Nephron (organoid): ENCODE data around the gene EFEMP1.

ENCODE experiments used
- H3K27ac Mint-ChIP-seq, 3 experiments: 2 replicates each; pipeline ENCODE4 v1.8.0; 2020; ENCODE audit warnings: mixed read lengths in 3 of 3, mild to moderate bottlenecking in 2 of 3, moderate library complexity in 1 of 3
- H3K27me3 Mint-ChIP-seq: 2 replicates; pipeline ENCODE4 v1.8.0; 2021; ENCODE audit warnings: low read depth, mild to moderate bottlenecking, moderate library complexity, mixed read lengths
- H3K36me3 Mint-ChIP-seq: 2 replicates; pipeline ENCODE4 v1.8.0; 2020; ENCODE audit warnings: low read depth, mixed read lengths
- H3K4me1 Mint-ChIP-seq: 2 replicates; pipeline ENCODE4 v1.8.0; 2020; ENCODE audit warnings: mixed read lengths
- H3K4me3 Mint-ChIP-seq, 3 experiments: 2 replicates each; pipeline ENCODE4 v1.8.0; 2020; ENCODE audit warnings: mild to moderate bottlenecking in 3 of 3, mixed read lengths in 3 of 3, moderate library complexity in 2 of 3
- H3K9me3 Mint-ChIP-seq: 2 replicates; pipeline ENCODE4 v1.8.0; 2020; ENCODE audit warnings: mixed read lengths
- TF ChIP-seq, protein P1 (sequence below), 3 experiments: fragments of 200-600 bp; sonication (generic); IDR thresholded peaks; one replicate each; pipeline ENCODE4 v1.5.0; 2021; ENCODE audit warnings: antibody characterized with exemption in 3 of 3; ENCODE audit not compliant: unreplicated experiment in 3 of 3

EFEMP1 gene

GRCh38 chr2:55864351-55865084 is 59.1 kb downstream of the EFEMP1 start:
- Mint-ChIP-seq H3K4me1 (peaks cover 5% of the 10 kb centered on the region), H3K36me3 (peaks cover 10% of the 10 kb centered on the region), H3K27me3 (no peaks in the 10 kb centered on the region), H3K9me3 (no peaks in the 10 kb centered on the region), H3K4me3 (no peak overlapping the region), H3K27ac (peak overlapping the region in 1 of 3 experiments; percentile 35)
- TF ChIP-seq, protein P1, sequence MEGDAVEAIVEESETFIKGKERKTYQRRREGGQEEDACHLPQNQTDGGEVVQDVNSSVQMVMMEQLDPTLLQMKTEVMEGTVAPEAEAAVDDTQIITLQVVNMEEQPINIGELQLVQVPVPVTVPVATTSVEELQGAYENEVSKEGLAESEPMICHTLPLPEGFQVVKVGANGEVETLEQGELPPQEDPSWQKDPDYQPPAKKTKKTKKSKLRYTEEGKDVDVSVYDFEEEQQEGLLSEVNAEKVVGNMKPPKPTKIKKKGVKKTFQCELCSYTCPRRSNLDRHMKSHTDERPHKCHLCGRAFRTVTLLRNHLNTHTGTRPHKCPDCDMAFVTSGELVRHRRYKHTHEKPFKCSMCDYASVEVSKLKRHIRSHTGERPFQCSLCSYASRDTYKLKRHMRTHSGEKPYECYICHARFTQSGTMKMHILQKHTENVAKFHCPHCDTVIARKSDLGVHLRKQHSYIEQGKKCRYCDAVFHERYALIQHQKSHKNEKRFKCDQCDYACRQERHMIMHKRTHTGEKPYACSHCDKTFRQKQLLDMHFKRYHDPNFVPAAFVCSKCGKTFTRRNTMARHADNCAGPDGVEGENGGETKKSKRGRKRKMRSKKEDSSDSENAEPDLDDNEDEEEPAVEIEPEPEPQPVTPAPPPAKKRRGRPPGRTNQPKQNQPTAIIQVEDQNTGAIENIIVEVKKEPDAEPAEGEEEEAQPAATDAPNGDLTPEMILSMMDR (IDR thresholded peaks at IDR 0.05; ENCODE audit: unreplicated experiment in 3 of 3): no peak

GRCh38 chr2:55862673-55863390 is 60.8 kb downstream of the EFEMP1 start:
- no peak overlapping the region for H3K27ac Mint-ChIP-seq
- no peaks in the 10 kb centered on the region for H3K27me3 Mint-ChIP-seq
- H3K36me3 Mint-ChIP-seq: peaks cover 5% of the 10 kb centered on the region
- no peaks in the 10 kb centered on the region for H3K9me3 Mint-ChIP-seq
- TF ChIP-seq, protein P1 (IDR thresholded peaks at IDR 0.05; ENCODE audit: unreplicated experiment in 3 of 3): no peak
- H3K4me1 Mint-ChIP-seq: peaks cover 5% of the 10 kb centered on the region
- no peak overlapping the region for H3K4me3 Mint-ChIP-seq

GRCh38 chr2:55862246-55862645 is 61.3 kb downstream of the EFEMP1 start:
- H3K27ac Mint-ChIP-seq: no peak overlapping the region
- TF ChIP-seq, protein P1 (IDR thresholded peaks at IDR 0.05; ENCODE audit: unreplicated experiment in 3 of 3): no peak
- H3K9me3 Mint-ChIP-seq: no peaks in the 10 kb centered on the region
- H3K4me3 Mint-ChIP-seq: no peak overlapping the region
- H3K36me3 Mint-ChIP-seq: no peaks in the 10 kb centered on the region
- no peaks in the 10 kb centered on the region for H3K27me3 Mint-ChIP-seq
- H3K4me1 Mint-ChIP-seq: peaks cover 5% of the 10 kb centered on the region

DNA sequence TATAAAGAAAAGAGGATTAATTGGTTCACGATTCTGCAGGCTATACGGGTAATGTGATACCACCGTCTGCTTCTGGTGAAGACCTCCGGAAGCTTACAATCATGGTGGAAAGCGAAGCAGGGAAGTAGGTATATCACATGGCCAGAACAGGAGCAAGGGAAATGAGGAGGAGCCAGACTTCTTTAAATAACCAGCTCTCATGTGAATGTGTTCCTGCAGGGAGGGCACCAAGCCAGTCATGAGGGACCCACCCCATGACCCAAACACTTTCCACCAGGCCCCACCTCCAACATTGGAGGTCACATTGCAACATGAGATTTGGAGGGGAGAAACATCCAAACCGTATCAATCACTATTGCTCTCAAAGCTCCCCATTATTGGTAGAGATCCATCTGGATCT is 61.8 kb downstream of the EFEMP1 start:
- H3K4me1 Mint-ChIP-seq: peaks cover 5% of the 10 kb centered on the region
- H3K4me3 Mint-ChIP-seq: no peak overlapping the region
- no peaks in the 10 kb centered on the region for H3K9me3 Mint-ChIP-seq

GRCh38 chr2:55860832-55861231 is 62.8 kb downstream of the EFEMP1 start:
- H3K4me3 Mint-ChIP-seq: no peak overlapping the region
- no peak overlapping the region for H3K27ac Mint-ChIP-seq
- no peaks in the 10 kb centered on the region for H3K27me3 Mint-ChIP-seq
- H3K4me1 Mint-ChIP-seq: peaks cover 5% of the 10 kb centered on the region
- no peaks in the 10 kb centered on the region for H3K9me3 Mint-ChIP-seq
- H3K36me3 Mint-ChIP-seq: no peaks in the 10 kb centered on the region
- TF ChIP-seq, protein P1 (IDR thresholded peaks at IDR 0.05; ENCODE audit: unreplicated experiment in 3 of 3): no peak

More for the DNA sequence above, 61.8 kb downstream of the EFEMP1 start:
- Mint-ChIP-seq H3K27me3 (no peaks in the 10 kb centered on the region), H3K27ac (no peak overlapping the region), H3K36me3 (no peaks in the 10 kb centered on the region)
- TF ChIP-seq, protein P1 (IDR thresholded peaks at IDR 0.05; ENCODE audit: unreplicated experiment in 3 of 3): no peak
